Neural progenitor cell (in vitro differentiated cells): ENCODE measurements around the gene TNFRSF13B. TPM values are rescaled to one million over a fixed set of nuclear protein-coding genes. Genes with fewer than 3 reads are reported as not detected.

Experiments
- DNase-seq: peaks from one replicate; pipeline ENCODE4 v3.0.0-alpha.2; 2016; ENCODE audit warnings: low spot score
- H2AFZ ChIP-seq: fragments of 200-600 bp; sonication (generic); replicated peaks from 2 replicates; pipeline ENCODE4 v1.6.1; 2016; ENCODE audit warnings: antibody characterized with exemption
- H3F3A ChIP-seq: fragments of 200-600 bp; sonication (generic); 2 replicates; pipeline ENCODE4 v1.6.1; 2016; ENCODE audit warnings: antibody characterized with exemption, low read depth
- H3K27ac ChIP-seq: fragments of 200-600 bp; sonication (generic); 2 replicates; pipeline ENCODE4 v1.5.1; 2016; ENCODE audit warnings: mild to moderate bottlenecking
- H3K27me3 ChIP-seq: fragments of 200-600 bp; sonication (generic); 2 replicates; pipeline ENCODE4 v1.6.1; 2016; ENCODE audit warnings: mild to moderate bottlenecking, moderate library complexity
- H3K36me3 ChIP-seq: fragments of 200-600 bp; sonication (generic); 2 replicates; pipeline ENCODE4 v1.5.1; 2016
- H3K4me1 ChIP-seq: fragments of 200-600 bp; sonication (generic); 2 replicates; pipeline ENCODE4 v1.6.1; 2016; ENCODE audit warnings: mixed run types
- H3K4me2 ChIP-seq: fragments of 200-600 bp; sonication (generic); 2 replicates; pipeline ENCODE4 v1.6.1; 2016
- H3K4me3 ChIP-seq: fragments of 200-600 bp; sonication (generic); 2 replicates; pipeline ENCODE4 v1.5.1; 2016
- H3K79me2 ChIP-seq: fragments of 200-600 bp; sonication (generic); 2 replicates; pipeline ENCODE4 v1.6.1; 2016; ENCODE audit warnings: low read depth
- H3K9ac ChIP-seq: fragments of 200-600 bp; sonication (generic); 2 replicates; pipeline ENCODE4 v1.6.1; 2016
- H3K9me3 ChIP-seq: fragments of 200-600 bp; sonication (generic); 2 replicates; pipeline ENCODE4 v1.5.1; 2016; ENCODE audit warnings: low read depth
- H4K20me1 ChIP-seq: fragments of 200-600 bp; sonication (generic); 2 replicates; pipeline ENCODE4 v1.6.1; 2016; ENCODE audit warnings: low read depth
- H3K27ac Mint-ChIP-seq: 3 replicates; pipeline ENCODE4 v1.8.0; 2021; ENCODE audit warnings: mixed read lengths
- H3K27me3 Mint-ChIP-seq: 2 replicates; pipeline ENCODE4 v1.8.0; 2022; ENCODE audit warnings: low read depth, mild to moderate bottlenecking, inconsistent platforms, moderate library complexity, mixed read lengths; ENCODE audit not compliant: insufficient read depth
- H3K36me3 Mint-ChIP-seq: 3 replicates; pipeline ENCODE4 v1.8.0; 2021; ENCODE audit warnings: mixed read lengths
- H3K4me1 Mint-ChIP-seq: 3 replicates; pipeline ENCODE4 v1.8.0; 2021; ENCODE audit warnings: mixed read lengths
- H3K4me3 Mint-ChIP-seq: 3 replicates; pipeline ENCODE4 v1.8.0; 2021; ENCODE audit warnings: mild to moderate bottlenecking, moderate library complexity, mixed read lengths
- H3K9me3 Mint-ChIP-seq: 3 replicates; pipeline ENCODE4 v1.8.0; 2020; ENCODE audit warnings: mixed read lengths
- EZH2 ChIP-seq: fragments of 200-600 bp; sonication (generic); IDR thresholded peaks from 2 replicates; pipeline ENCODE4 v1.6.1; 2017; ENCODE audit warnings: antibody characterized with exemption, mild to moderate bottlenecking, moderate library complexity
- EZH2phosphoT487 ChIP-seq: fragments of 200-600 bp; sonication (generic); IDR thresholded peaks from 2 replicates; pipeline ENCODE4 v1.6.1; 2017; ENCODE audit warnings: antibody characterized with exemption
- small RNA-seq: library from RNA; depleted of rRNA; stranded (forward); fragments of <200 nt; gene quantifications from one replicate; pipeline ENCODE3, GENCODE V24; 2015
- total RNA-seq: library from RNA; depleted of rRNA; stranded (reverse); fragments of >200 nt; gene quantifications from 2 replicates; pipeline ENCODE4 v1.2.3, GENCODE V29; 2015; ENCODE audit warnings: low replicate concordance
- TF ChIP-seq, protein P1 (sequence below): fragments of 200-600 bp; sonication (generic); IDR thresholded peaks from 2 replicates; pipeline ENCODE4 v1.5.1; 2017; ENCODE audit warnings: antibody characterized with exemption, mild to moderate bottlenecking

The TNFRSF13B gene
- total RNA-seq, 1 donor from 2014 or later: not detected

DNA sequence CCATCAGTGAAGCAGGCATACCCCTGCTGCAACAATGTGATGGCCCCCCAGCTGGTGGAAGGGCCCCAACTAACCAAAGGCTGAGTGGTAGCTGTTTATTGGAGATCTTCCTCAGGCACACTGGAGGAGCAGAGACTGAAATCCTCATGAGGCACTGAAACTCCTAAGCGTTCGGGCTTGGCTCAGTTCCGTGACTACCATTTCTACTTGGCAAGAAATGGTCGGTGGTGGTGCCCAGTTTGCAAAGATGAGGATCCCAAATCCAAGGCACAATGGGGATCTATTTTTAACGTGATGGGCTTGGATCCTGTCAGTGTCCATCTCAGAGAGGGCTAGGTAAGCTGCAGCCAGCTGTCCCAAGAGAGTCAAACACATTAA is 82.8 kb downstream of the TNFRSF13B start:
- Histone ChIP-seq H3K4me2 (no peak overlapping the region), H3K9ac (no peak overlapping the region), H3K36me3 (no peaks in the 10 kb centered on the region), H3K9me3 (no peaks in the 10 kb centered on the region), H3K79me2 (no peaks in the 10 kb centered on the region), H3K4me1 (no peaks in the 10 kb centered on the region), H3K27ac (no peak overlapping the region), H3F3A (no peaks in the 10 kb centered on the region), H3K4me3 (no peak overlapping the region), H3K27me3 (no peaks in the 10 kb centered on the region), H4K20me1 (no peaks in the 10 kb centered on the region), H2AFZ (no peak overlapping the region)
- no peak for DNase-seq
- TF ChIP-seq EZH2 (no peak), EZH2phosphoT487 (no peak)
- TF ChIP-seq, protein P1, sequence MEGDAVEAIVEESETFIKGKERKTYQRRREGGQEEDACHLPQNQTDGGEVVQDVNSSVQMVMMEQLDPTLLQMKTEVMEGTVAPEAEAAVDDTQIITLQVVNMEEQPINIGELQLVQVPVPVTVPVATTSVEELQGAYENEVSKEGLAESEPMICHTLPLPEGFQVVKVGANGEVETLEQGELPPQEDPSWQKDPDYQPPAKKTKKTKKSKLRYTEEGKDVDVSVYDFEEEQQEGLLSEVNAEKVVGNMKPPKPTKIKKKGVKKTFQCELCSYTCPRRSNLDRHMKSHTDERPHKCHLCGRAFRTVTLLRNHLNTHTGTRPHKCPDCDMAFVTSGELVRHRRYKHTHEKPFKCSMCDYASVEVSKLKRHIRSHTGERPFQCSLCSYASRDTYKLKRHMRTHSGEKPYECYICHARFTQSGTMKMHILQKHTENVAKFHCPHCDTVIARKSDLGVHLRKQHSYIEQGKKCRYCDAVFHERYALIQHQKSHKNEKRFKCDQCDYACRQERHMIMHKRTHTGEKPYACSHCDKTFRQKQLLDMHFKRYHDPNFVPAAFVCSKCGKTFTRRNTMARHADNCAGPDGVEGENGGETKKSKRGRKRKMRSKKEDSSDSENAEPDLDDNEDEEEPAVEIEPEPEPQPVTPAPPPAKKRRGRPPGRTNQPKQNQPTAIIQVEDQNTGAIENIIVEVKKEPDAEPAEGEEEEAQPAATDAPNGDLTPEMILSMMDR: no peak
- H3K4me3 Mint-ChIP-seq: no peak overlapping the region
- no peaks in the 10 kb centered on the region for H3K4me1 Mint-ChIP-seq
- peaks cover 2% of the 10 kb centered on the region for H3K9me3 Mint-ChIP-seq
- no peaks in the 10 kb centered on the region for H3K36me3 Mint-ChIP-seq
- H3K27me3 Mint-ChIP-seq: no peaks in the 10 kb centered on the region
- no peak overlapping the region for H3K27ac Mint-ChIP-seq

Small RNA genes within 50 kb of the gene (small RNA-seq; reads per million reads assigned to genes)
- gene AL353996.1: not detected

Other genes starting within 250 kb of the TNFRSF13B start
- 42.1 and 65.0 TPM in 2 replicates for gene MPRIP, start 70.3 kb upstream of the TNFRSF13B start, total RNA-seq
- 0.22 and 1.2 TPM in 2 replicates for gene PLD6, start 234.2 kb upstream of the TNFRSF13B start, total RNA-seq